ENCODE measurements around the gene ZBTB39. TPM values are rescaled to one million over a fixed set of nuclear protein-coding genes. Genes with fewer than 3 reads are reported as not detected.
A peak's percentile ranks its signal among the peaks of the same experiment; 100 is the strongest.

Gene ZBTB39
- total and polyA plus RNA-seq, 2 of the 8 experiments (the other 6 are each of a cell fraction or from before 2014, with no cell fraction given): 19.3 to 25.0 TPM

GRCh38 chr12:56957229-56958052 lies 48.9 kb downstream of the ZBTB39 start, which contains the start of gene RDH16:
RDH16 (minus strand) TSS chr12:56957608; CDS start chr12:56957462, 146 bp downstream.
- Histone ChIP-seq H3K56ac (replicated peaks; ENCODE audit: insufficient read length, low read depth, low read length) (no peak within 1 kb of the TSS), H4K8ac (ENCODE audit: extremely low read depth, insufficient read depth, low read length) (no peak within 1 kb of the TSS), H3K23me2 (ENCODE audit: low read depth, low read length) (no peaks in the 10 kb centered on the region), H2AK5ac (ENCODE audit: low read depth, low read length) (no peak within 1 kb of the TSS), H3K23ac (ENCODE audit: insufficient read length) (no peak within 1 kb of the TSS), H3K4me1 (replicated peaks in 1 of 4; ENCODE audit: control insufficient read depth in 3 of 4, insufficient read depth in 4 of 4, low read length in 3 of 4) (no peaks in the 10 kb centered on the region), H3K79me1 (ENCODE audit: low read depth, low read length) (no peaks in the 10 kb centered on the region), H4K5ac (ENCODE audit: insufficient read length, low read depth, low read length) (no peak within 1 kb of the TSS), H2BK12ac (ENCODE audit: low read depth, low read length) (no peak within 1 kb of the TSS), H2BK120ac (replicated peaks; ENCODE audit: low read depth, low read length) (no peak within 1 kb of the TSS), H3K9me3 (ENCODE audit: insufficient read depth in 2 of 2, low read depth in 1 of 2, low read length in 1 of 2) (peaks cover 19 to 20% of the 10 kb centered on the region in 2 experiments), H2AFZ (ENCODE audit: low read length) (no peak within 1 kb of the TSS), H3K9ac (replicated peaks in 1 of 4; ENCODE audit: extremely low read depth in 1 of 4, low read depth in 3 of 4, low read length in 3 of 4) (no peak within 1 kb of the TSS), H4K91ac (replicated peaks; ENCODE audit: insufficient read length, low read length) (no peak within 1 kb of the TSS), H3K14ac (ENCODE audit: insufficient read length) (no peak within 1 kb of the TSS), H3K4me3 (ENCODE audit: extremely low read depth in 1 of 4, insufficient read depth in 2 of 4, low read depth in 3 of 4, low read length in 4 of 4) (no peak within 1 kb of the TSS), H3K4ac (replicated peaks; ENCODE audit: insufficient read length, low read depth, low read length) (no peak within 1 kb of the TSS), H3K18ac (ENCODE audit: extremely low read depth, low read length) (no peak within 1 kb of the TSS), H3K27ac (ENCODE audit: low read depth, low read length) (no peak within 1 kb of the TSS), H3K79me2 (ENCODE audit: control insufficient read depth in 1 of 2, insufficient read depth in 2 of 2, low read length in 2 of 2) (no peaks in the 10 kb centered on the region), H2BK20ac (ENCODE audit: low read length) (no peak within 1 kb of the TSS), H3K4me2 (ENCODE audit: insufficient read depth in 1 of 2, low read depth in 2 of 2, low read length in 2 of 2) (no peak within 1 kb of the TSS), H3K27me3 (replicated peaks in 1 of 4; ENCODE audit: control insufficient read depth in 3 of 4, extremely low read depth in 1 of 4, insufficient read depth in 3 of 4, low read length in 3 of 4) (no peaks in the 10 kb centered on the region), H4K20me1 (replicated peaks in 1 of 2; ENCODE audit: control insufficient read depth in 1 of 2, insufficient read depth in 2 of 2, low read length in 2 of 2) (no peaks in the 10 kb centered on the region), H2BK5ac (ENCODE audit: low read depth, low read length) (no peak within 1 kb of the TSS), H2BK15ac (ENCODE audit: low read length) (no peak within 1 kb of the TSS), H3K36me3 (ENCODE audit: control insufficient read depth in 2 of 4, insufficient read depth in 4 of 4, low read length in 3 of 4) (no peaks in the 10 kb centered on the region)
- peak in 1 of 2 experiments; percentile 19 for DNase-seq (ENCODE audit: low read depth in 1 of 2, low spot score in 2 of 2)
- ChIA-PET POLR2A (ENCODE audit: partially characterized antibody) (no interaction called here), CTCF (ENCODE audit: partially characterized antibody) (interaction anchor here (0.9 to 1.2 kb wide), 2 partner anchors 9 to 196 kb away, joined by 3 to 4 read pairs; no protein-coding TSS in a partner anchor)
- 86% methylated on average over 10 of the region's 10 CpGs; no CpG with 5 or more reads in 1 of the 2 experiments for WGBS, 2 experiments (ENCODE audit: extremely low coverage in 1 of 2, insufficient coverage in 1 of 2, insufficient read length in 1 of 2, insufficient replicate concordance in 2 of 2, low coverage in 1 of 2, low lambda C conversion rate in 2 of 2, missing lambda C conversion rate in 1 of 2)
- no peak for FAIRE-seq
- TF ChIP-seq E2F6 (IDR thresholded peaks at IDR 0.05): no peak
- no peak for TF ChIP-seq FOSL1 (IDR thresholded peaks at IDR 0.05; ENCODE audit: insufficient read depth, low read depth, low read length)
- TF ChIP-seq SIRT6 (IDR thresholded peaks at IDR 0.05; ENCODE audit: low read length): no peak
- no peak for TF ChIP-seq PHF8 (conservative IDR thresholded peaks at IDR 0.05; ENCODE audit: low read depth, low read length)
- TF ChIP-seq RNF2 (IDR thresholded peaks at IDR 0.05; ENCODE audit: borderline replicate concordance, low read depth, low read length, missing control alignments, poor library complexity, severe bottlenecking): no peak
- TF ChIP-seq BRCA1 (IDR thresholded peaks at IDR 0.05; ENCODE audit: low read depth, low read length): no peak
- no peak for TF ChIP-seq SP4 (IDR thresholded peaks at IDR 0.05; ENCODE audit: low read length)
- TF ChIP-seq SIN3A (conservative IDR thresholded peaks at IDR 0.05 in 1 of 2, IDR thresholded peaks at IDR 0.05 in 1 of 2; ENCODE audit: low read depth in 1 of 2, low read length in 2 of 2): no peak
- TF ChIP-seq HDAC2 (IDR thresholded peaks at IDR 0.05; ENCODE audit: borderline replicate concordance in 1 of 2, low read depth in 2 of 2, low read length in 2 of 2): no peak
- TF ChIP-seq TCF12 (IDR thresholded peaks at IDR 0.05; ENCODE audit: low read depth, low read length): no peak

Measured in H1 (cell line).